WTC11 (cell line): ENCODE results near the gene RBBP6. TPM values are rescaled to one million over a fixed set of nuclear protein-coding genes. Genes with fewer than 3 reads are reported as not detected.

Source experiments
- ATAC-seq: fragments of 200-7000 bp; cut with Tn5 transposase; 2 replicates; pipeline ENCODE4 v1.10.0; 2021; ENCODE audit warnings: mild to moderate bottlenecking, moderate library complexity
- CTCF ChIA-PET: fragments of 300-600 bp; sonication (Branson Sonifier 250); formaldehyde crosslinking; loops from one replicate; lab custom pipeline; 2021; ENCODE audit warnings: antibody characterized with exemption; lab: Charles Lee
- POLR2A ChIA-PET: fragments of 350-600 bp; sonication (Branson Sonifier 250); formaldehyde crosslinking; loops from one replicate; lab custom pipeline; 2021; ENCODE audit warnings: antibody characterized with exemption; lab: Charles Lee
- DNase-seq: peaks from one replicate; pipeline ENCODE4 v3.0.0; 2021; ENCODE audit warnings: low spot score
- H3K27ac Mint-ChIP-seq: 2 replicates; pipeline ENCODE4 v1.8.0; 2021; ENCODE audit warnings: mixed read lengths
- H3K27me3 Mint-ChIP-seq: 2 replicates; pipeline ENCODE4 v1.8.0; 2021; ENCODE audit warnings: low read depth, mild to moderate bottlenecking, moderate library complexity, mixed read lengths
- H3K36me3 Mint-ChIP-seq: 2 replicates; pipeline ENCODE4 v1.8.0; 2021; ENCODE audit warnings: mixed read lengths
- H3K4me1 Mint-ChIP-seq: 2 replicates; pipeline ENCODE4 v1.8.0; 2022; ENCODE audit warnings: mixed read lengths
- H3K4me3 Mint-ChIP-seq: 2 replicates; pipeline ENCODE4 v1.8.0; 2021; ENCODE audit warnings: mild to moderate bottlenecking, moderate library complexity, mixed read lengths
- H3K9me3 Mint-ChIP-seq: 2 replicates; pipeline ENCODE4 v1.8.0; 2021; ENCODE audit warnings: mixed read lengths
- CBFB ChIP-seq: sonication (generic); formaldehyde crosslinking; IDR thresholded peaks from 2 replicates; pipeline ENCODE4 v1.8.1; 2022; ENCODE audit warnings: mild to moderate bottlenecking, low read depth, missing genetic modification reagents
- ELF4 ChIP-seq: sonication (generic); formaldehyde crosslinking; IDR thresholded peaks from 2 replicates; pipeline ENCODE4 v1.8.1; 2022; ENCODE audit warnings: low read depth, mild to moderate bottlenecking, moderate library complexity, missing genetic modification reagents
- FOXP1 ChIP-seq: sonication (generic); formaldehyde crosslinking; IDR thresholded peaks from 2 replicates; pipeline ENCODE4 v1.8.0; 2022; ENCODE audit warnings: missing genetic modification reagents, mild to moderate bottlenecking, moderate library complexity, borderline replicate concordance
- NR3C1 ChIP-seq: sonication (generic); formaldehyde crosslinking; conservative IDR thresholded peaks from 2 replicates; pipeline ENCODE4 v1.8.1; 2023; ENCODE audit warnings: low read depth, mild to moderate bottlenecking, missing genetic modification reagents
- RELA ChIP-seq: sonication (generic); formaldehyde crosslinking; IDR thresholded peaks from 2 replicates; pipeline ENCODE4 v1.8.1; 2022; ENCODE audit warnings: missing genetic modification reagents, mild to moderate bottlenecking, borderline replicate concordance
- SOX15 ChIP-seq: fragments of 250-450 bp; sonication (Bioruptor Pico); IDR thresholded peaks from 2 replicates; pipeline ENCODE4 v1.9.0; 2021; ENCODE audit warnings: mild to moderate bottlenecking
- TCF7 ChIP-seq: sonication (generic); formaldehyde crosslinking; IDR thresholded peaks from 2 replicates; pipeline ENCODE4 v1.8.0; 2022; ENCODE audit warnings: mild to moderate bottlenecking, low read depth, missing genetic modification reagents, moderate library complexity
- TEAD1 ChIP-seq: sonication (generic); formaldehyde crosslinking; IDR thresholded peaks from 2 replicates; pipeline ENCODE4 v1.8.0; 2022; ENCODE audit warnings: mild to moderate bottlenecking, missing genetic modification reagents
- ZNF232 ChIP-seq: sonication (generic); formaldehyde crosslinking; IDR thresholded peaks from 2 replicates; pipeline ENCODE4 v1.8.0; 2022; ENCODE audit warnings: mild to moderate bottlenecking, missing genetic modification reagents
- ZNF263 ChIP-seq: sonication (generic); formaldehyde crosslinking; IDR thresholded peaks from 2 replicates; pipeline ENCODE4 v1.8.1; 2022; ENCODE audit warnings: low read depth, mild to moderate bottlenecking, moderate library complexity, missing genetic modification reagents
- total RNA-seq: library from RNA; stranded (reverse); gene quantifications from 3 replicates; pipeline ENCODE4 v1.2.3, GENCODE V29; 2021
- TF ChIP-seq, protein P1 (sequence below): fragments of 250-450 bp; sonication (Bioruptor Pico); IDR thresholded peaks from 2 replicates; pipeline ENCODE4 v1.9.0; 2021; ENCODE audit warnings: mild to moderate bottlenecking, borderline replicate concordance
- TF ChIP-seq, protein P2 (sequence below): sonication (generic); formaldehyde crosslinking; IDR thresholded peaks from 2 replicates; pipeline ENCODE4 v1.8.1; 2023; ENCODE audit warnings: mild to moderate bottlenecking, missing genetic modification reagents, moderate library complexity
- TF ChIP-seq, protein P3 (sequence below): sonication (generic); formaldehyde crosslinking; IDR thresholded peaks from 2 replicates; pipeline ENCODE4 v1.8.1; 2023; ENCODE audit warnings: mild to moderate bottlenecking, missing genetic modification reagents

RBBP6 gene
- total RNA-seq, 1 experiment from 2014 or later = 62.4 TPM

DNA sequence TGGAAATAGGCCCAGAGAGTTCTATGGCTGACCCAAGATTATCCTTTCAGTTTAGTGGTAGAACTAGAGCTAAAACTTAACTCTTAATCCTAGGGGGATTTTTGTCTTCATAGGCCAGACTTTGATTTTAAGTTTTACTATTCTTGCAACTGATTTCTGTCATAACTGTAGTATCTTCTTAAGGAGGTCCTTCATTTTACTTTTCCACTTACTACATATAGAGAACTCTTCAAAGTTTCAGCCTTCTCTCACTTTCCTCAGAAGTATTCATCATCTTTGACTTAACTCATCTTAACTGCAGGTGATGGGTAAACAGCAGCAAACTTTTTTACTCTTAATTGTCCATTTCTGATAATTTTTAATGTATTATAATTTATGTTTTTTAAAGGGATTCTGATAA is 23.4 kb downstream of the RBBP6 start:
- Mint-ChIP-seq H3K27me3 (no peaks in the 10 kb centered on the region), H3K27ac (no peak overlapping the region), H3K9me3 (no peaks in the 10 kb centered on the region), H3K4me1 (no peaks in the 10 kb centered on the region), H3K36me3 (peaks cover 74% of the 10 kb centered on the region), H3K4me3 (no peak overlapping the region)
- DNase-seq (no peak), ATAC-seq (no peak)
- TF ChIP-seq RELA (CRISPR knock-in tag) (no peak), NR3C1 (CRISPR knock-in tag) (no peak)
- ChIA-PET POLR2A (no interaction called here), CTCF (interaction anchor here (1.1 kb wide), 1 partner anchor 46 kb away, joined by 3 read pairs; no protein-coding TSS in a partner anchor)

DNA sequence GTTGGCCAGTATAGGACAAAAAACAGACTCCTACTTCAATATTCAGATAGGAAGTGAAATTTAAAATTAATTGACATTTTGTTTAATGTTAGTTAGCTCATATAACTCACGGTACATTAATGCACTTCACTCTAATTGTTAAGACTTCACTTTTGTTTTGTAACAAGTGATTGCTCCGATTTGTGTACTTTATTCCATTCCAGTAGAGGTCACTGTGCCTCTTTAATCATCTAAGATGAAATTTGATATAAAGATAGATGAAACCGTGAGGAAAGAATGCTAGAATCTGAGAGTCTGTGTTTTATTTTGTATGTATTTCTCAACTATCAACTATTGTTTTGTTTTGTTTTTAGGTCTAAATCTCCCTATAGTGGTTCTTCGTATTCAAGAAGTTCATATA is 29.0 kb downstream of the RBBP6 start:
- Mint-ChIP-seq H3K4me1 (no peaks in the 10 kb centered on the region), H3K9me3 (peaks cover 11% of the 10 kb centered on the region), H3K36me3 (peaks cover 84% of the 10 kb centered on the region), H3K27me3 (no peaks in the 10 kb centered on the region), H3K27ac (no peak overlapping the region), H3K4me3 (no peak overlapping the region)
- ChIA-PET POLR2A (no interaction called here), CTCF (interaction anchor here (1.3 kb wide), 1 partner anchor 51 kb away, joined by 3 read pairs; no protein-coding TSS in a partner anchor)
- DNase-seq (no peak), ATAC-seq (no peak)
- no peak for TF ChIP-seq TCF7 (CRISPR knock-in tag)

DNA sequence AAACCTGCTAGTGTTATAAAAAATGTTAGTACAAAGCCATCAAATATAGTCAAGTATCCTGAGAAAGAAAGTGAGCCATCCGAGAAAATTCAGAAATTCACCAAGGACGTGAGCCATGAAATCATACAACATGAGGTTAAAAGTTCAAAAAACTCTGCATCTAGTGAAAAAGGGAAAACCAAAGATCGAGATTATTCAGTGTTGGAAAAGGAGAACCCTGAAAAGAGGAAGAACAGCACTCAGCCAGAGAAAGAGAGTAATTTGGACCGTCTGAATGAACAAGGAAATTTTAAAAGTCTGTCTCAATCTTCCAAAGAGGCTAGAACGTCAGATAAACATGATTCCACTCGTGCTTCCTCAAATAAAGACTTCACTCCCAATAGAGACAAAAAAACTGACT is 31.7 kb downstream of the RBBP6 start:
- Mint-ChIP-seq H3K36me3 (peaks cover 77% of the 10 kb centered on the region), H3K9me3 (peaks cover 11% of the 10 kb centered on the region)
- no peak for ATAC-seq
- POLR2A ChIA-PET = no interaction called here
- TF ChIP-seq ZNF232 (CRISPR knock-in tag) (no peak), ZNF263 (no peak), FOXP1 (CRISPR knock-in tag) (no peak), SOX15 (no peak), TEAD1 (CRISPR knock-in tag) (no peak), CBFB (CRISPR knock-in tag) (no peak), ELF4 (CRISPR knock-in tag) (no peak), NR3C1 (CRISPR knock-in tag) (no peak)
- TF ChIP-seq, protein P1, sequence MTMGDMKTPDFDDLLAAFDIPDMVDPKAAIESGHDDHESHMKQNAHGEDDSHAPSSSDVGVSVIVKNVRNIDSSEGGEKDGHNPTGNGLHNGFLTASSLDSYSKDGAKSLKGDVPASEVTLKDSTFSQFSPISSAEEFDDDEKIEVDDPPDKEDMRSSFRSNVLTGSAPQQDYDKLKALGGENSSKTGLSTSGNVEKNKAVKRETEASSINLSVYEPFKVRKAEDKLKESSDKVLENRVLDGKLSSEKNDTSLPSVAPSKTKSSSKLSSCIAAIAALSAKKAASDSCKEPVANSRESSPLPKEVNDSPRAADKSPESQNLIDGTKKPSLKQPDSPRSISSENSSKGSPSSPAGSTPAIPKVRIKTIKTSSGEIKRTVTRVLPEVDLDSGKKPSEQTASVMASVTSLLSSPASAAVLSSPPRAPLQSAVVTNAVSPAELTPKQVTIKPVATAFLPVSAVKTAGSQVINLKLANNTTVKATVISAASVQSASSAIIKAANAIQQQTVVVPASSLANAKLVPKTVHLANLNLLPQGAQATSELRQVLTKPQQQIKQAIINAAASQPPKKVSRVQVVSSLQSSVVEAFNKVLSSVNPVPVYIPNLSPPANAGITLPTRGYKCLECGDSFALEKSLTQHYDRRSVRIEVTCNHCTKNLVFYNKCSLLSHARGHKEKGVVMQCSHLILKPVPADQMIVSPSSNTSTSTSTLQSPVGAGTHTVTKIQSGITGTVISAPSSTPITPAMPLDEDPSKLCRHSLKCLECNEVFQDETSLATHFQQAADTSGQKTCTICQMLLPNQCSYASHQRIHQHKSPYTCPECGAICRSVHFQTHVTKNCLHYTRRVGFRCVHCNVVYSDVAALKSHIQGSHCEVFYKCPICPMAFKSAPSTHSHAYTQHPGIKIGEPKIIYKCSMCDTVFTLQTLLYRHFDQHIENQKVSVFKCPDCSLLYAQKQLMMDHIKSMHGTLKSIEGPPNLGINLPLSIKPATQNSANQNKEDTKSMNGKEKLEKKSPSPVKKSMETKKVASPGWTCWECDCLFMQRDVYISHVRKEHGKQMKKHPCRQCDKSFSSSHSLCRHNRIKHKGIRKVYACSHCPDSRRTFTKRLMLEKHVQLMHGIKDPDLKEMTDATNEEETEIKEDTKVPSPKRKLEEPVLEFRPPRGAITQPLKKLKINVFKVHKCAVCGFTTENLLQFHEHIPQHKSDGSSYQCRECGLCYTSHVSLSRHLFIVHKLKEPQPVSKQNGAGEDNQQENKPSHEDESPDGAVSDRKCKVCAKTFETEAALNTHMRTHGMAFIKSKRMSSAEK (CRISPR knock-in tag) = no peak
- TF ChIP-seq, protein P2, sequence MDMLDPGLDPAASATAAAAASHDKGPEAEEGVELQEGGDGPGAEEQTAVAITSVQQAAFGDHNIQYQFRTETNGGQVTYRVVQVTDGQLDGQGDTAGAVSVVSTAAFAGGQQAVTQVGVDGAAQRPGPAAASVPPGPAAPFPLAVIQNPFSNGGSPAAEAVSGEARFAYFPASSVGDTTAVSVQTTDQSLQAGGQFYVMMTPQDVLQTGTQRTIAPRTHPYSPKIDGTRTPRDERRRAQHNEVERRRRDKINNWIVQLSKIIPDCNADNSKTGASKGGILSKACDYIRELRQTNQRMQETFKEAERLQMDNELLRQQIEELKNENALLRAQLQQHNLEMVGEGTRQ = no peak
- TF ChIP-seq, protein P3, sequence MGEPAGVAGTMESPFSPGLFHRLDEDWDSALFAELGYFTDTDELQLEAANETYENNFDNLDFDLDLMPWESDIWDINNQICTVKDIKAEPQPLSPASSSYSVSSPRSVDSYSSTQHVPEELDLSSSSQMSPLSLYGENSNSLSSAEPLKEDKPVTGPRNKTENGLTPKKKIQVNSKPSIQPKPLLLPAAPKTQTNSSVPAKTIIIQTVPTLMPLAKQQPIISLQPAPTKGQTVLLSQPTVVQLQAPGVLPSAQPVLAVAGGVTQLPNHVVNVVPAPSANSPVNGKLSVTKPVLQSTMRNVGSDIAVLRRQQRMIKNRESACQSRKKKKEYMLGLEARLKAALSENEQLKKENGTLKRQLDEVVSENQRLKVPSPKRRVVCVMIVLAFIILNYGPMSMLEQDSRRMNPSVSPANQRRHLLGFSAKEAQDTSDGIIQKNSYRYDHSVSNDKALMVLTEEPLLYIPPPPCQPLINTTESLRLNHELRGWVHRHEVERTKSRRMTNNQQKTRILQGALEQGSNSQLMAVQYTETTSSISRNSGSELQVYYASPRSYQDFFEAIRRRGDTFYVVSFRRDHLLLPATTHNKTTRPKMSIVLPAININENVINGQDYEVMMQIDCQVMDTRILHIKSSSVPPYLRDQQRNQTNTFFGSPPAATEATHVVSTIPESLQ (CRISPR knock-in tag) = no peak
- TF ChIP-seq, all 79 proteins: peak for 0
- H3K27me3 Mint-ChIP-seq = peaks cover 3% of the 10 kb centered on the region; the same call in 1 of the 2 replicates
- no peak for DNase-seq
- CTCF ChIA-PET = no interaction called here
- H3K27ac Mint-ChIP-seq = no peak overlapping the region
- no peaks in the 10 kb centered on the region for H3K4me1 Mint-ChIP-seq
- no peak overlapping the region for H3K4me3 Mint-ChIP-seq
